HG03342 (cell line): ENCODE measurements around the gene MACROD2.
A peak's percentile ranks its signal among the peaks of the same experiment; 100 is the strongest.
"Not testable (repeated sequence)": the region's sequence is repeated elsewhere in the genome, so short reads cannot be mapped to it uniquely, and the experiment has no call there.

Source experiments
- ATAC-seq: cut with Tn5 transposase; IDR thresholded peaks from one replicate; pipeline ENCODE4 v1.9.1; 2021; ENCODE audit warnings: mild to moderate bottlenecking, moderate library complexity; ENCODE audit not compliant: unreplicated experiment

MACROD2 gene

GRCh38 chr20:15927893-15928650 is 1932.8 kb downstream of the MACROD2 start:
- no peak for ATAC-seq

DNA sequence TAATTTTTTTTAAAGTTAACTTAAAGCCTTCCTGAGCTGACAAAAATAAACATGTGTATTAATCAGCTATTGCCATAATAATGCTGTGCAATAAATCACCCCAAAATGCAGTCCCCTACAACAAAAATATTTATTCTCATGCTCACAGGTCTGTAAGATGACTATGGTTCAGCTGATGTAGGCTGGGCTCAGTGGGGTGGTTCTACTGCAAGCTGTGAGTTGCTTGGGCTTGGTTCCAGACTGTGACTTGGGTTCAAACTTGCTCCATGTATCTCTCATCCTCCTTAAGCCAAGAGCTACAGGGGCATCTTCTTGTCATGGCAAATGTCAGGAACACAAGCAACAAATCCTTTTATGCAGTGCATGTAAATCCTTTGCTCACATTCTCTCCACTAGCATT is 1933.6 kb downstream of the MACROD2 start:
- ATAC-seq = no peak

DNA sequence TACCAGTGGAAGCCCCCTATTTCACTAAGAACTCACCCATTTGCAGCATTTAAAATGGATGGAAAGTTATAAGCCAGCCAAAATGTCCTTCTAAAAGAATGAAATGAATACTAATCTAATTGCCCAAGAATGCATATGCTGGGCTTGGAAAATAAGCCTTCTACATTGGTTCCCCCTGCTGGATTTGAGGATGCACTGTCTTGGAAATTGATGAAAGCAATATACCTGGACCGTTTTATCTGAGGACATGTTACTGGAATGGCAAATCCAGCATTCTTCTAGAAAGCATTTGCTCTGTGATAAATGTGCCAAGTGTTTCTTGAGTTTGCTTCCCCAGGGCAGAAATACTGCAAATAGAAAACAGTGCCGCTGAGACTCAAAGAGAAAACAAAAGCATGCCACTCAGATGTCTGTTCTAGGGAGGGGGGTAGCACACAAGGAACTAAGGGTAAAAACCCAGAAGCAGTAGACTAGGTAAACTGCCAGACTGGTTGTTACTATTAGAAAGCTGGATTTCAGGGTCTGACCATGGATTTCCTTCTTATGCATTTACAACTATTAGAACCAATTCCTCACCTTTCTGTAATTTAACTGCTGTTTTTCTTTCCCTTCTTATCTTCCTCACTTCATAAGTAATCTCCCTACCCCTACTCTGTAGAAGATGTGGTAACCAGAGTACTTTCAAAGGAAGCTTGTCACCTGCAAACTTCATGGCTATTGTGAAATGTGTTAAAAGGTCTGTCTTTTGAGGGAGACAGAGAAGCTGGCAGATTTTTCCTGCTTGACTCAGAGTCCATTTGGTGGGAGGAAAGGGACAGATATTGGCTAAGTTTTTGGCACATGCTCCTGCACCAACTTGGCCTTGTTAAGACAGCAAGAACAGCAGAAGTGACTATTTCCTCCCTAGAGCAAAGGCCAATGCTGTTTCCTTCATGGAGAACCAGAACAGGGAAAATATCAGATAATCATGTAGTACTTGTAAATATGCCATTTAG is 1935.3 kb downstream of the MACROD2 start:
- ATAC-seq = no peak

DNA sequence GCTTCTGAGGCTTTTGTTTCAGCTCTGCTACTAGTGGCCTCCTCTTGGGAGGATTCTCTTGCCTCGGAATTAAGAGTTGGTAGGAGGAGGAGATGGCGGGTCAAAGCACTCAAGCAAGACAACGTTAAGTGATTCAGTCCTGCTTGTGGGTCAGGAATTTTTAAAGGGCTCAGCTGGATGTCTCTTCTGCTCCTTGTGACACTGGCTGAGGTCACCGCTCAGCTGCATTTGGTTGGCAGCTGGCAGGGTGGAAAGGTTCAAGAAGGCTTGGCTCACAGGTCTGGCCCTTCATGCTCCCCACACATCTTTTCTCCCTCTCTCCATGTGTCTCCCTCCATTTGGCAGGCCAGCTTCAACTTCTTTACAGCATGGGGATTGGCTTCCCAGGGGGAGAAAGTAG is 1936.6 kb downstream of the MACROD2 start:
- ATAC-seq = no peak

DNA sequence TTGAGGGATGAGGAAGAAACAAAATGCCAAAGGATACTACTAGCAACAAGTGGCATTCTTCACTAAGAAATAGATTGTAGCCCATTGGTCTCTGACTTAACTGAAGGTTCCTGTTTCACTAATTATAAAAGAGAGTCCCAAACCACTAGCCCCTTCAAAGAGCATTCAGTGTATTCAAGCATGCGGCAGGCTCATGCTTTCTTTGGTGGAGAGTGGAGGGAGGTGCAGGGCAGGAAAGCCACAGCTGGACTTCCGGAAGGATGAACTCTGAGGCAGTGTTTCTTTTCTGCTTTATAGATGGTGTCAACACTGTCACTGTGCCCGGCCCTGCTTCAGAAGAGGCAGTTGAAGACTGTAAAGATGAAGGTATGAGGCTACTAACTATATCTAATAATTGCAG is 1941.9 kb downstream of the MACROD2 start:
- peak; percentile 93 for ATAC-seq

DNA sequence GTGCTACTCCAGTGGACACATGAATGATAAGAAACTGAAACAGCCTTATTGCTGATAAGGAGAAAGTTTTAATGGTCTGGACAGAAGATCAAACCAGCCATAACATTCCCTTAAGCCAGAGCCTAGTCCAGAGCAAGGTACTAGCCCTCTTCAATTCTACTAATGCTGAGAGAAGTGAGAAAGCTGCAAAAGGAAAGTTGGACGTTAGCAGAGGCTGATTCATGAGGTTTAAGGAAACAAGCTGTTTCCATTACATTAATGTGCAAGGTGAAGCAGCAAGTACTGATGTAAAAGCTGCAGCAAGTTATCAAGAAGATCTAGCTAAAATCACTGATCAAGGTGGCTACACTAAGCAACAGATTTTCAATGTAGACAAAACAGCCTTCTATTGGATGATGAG is 1943.5 kb downstream of the MACROD2 start:
- ATAC-seq = no peak

GRCh38 chr20:15940127-15940526 is 1944.8 kb downstream of the MACROD2 start:
- no peak for ATAC-seq

- ATAC-seq = no peak
Measured at GRCh38 chr20:15942130-15942529, 1946.8 kb downstream of the MACROD2 start.

GRCh38 chr20:15945289-15945688 is 1950.0 kb downstream of the MACROD2 start:
- ATAC-seq = no peak

DNA sequence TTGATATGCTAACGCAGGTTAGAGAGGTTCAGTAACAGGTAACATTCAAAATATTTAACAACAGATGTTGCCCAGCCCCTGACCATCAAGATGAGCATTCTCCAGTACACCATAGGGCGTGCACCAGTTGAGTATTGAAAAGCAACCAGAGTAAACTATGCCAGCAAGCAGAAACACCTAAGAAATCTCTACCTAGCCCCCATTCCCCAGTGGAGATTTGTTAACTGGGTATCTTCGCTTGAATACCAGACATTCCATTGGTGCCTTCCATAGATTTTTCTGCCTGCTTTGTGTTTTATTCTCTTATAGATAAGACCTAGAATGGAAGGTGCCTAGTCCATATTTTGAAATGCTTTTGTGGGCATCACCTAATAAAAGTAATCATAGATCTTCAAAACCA is 1954.1 kb downstream of the MACROD2 start:
- no peak for ATAC-seq

DNA sequence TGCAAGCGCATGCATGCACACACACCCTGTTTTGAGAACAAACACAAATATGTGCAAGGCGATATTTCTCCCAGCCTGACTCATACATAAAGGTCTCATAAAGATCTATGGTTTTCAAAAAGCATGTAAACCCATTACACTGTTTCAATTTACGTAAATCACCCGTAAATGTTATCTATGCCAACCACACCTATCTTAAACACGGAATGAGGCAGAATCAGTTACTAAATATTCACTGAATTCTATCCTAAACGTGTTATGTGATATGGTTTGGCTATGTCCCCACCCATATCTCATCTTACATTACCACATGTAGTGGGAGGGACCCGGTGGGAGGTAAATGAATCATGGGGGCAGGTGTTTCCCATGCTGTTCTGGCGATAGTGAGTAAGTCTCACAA is 1956.3 kb downstream of the MACROD2 start:
- ATAC-seq = no peak

- no peak for ATAC-seq
Measured at GRCh38 chr20:15958142-15958541, 1962.8 kb downstream of the MACROD2 start.

- ATAC-seq = no peak
Measured at GRCh38 chr20:15965165-15965564, 1969.8 kb downstream of the MACROD2 start.

- no peak for ATAC-seq
Measured at GRCh38 chr20:15967334-15967733, 1972.0 kb downstream of the MACROD2 start.

DNA sequence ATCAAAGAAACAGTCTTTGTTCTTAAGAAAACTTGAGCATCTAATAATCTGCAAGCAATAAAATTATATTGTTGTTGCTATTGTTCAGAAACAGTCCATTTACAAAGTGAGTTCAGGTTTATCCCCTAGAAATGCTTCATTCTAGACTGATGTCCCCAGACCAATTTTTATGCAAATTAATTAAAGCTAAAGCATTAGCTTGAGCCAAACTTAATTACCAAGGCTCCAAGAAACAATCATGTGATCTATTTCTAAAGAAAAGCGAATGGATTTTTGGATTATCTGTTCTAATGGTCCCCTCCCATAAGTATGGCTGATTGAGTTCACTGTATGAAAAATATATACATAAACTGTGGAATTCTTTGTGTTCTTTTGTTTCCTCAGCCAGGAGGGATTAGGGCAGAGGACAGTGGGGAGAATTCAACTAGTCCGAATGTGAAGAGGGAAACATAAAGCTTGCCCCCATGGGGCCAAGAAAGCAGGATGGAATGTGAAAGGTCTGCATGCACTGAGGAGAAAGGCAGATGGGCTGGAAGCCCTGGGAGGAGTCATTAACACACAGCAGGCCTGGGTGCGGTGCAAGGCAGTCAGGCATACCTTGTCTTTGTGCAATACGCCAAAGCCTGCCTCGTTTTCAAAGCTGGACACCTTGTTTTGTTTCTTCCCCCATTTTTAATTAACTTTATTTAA is 1980.9 kb downstream of the MACROD2 start:
- no peak for ATAC-seq

- no peak for ATAC-seq
Measured at GRCh38 chr20:15977026-15977425, 1981.7 kb downstream of the MACROD2 start.

- no peak for ATAC-seq
Measured at GRCh38 chr20:15977758-15978157, 1982.4 kb downstream of the MACROD2 start.

DNA sequence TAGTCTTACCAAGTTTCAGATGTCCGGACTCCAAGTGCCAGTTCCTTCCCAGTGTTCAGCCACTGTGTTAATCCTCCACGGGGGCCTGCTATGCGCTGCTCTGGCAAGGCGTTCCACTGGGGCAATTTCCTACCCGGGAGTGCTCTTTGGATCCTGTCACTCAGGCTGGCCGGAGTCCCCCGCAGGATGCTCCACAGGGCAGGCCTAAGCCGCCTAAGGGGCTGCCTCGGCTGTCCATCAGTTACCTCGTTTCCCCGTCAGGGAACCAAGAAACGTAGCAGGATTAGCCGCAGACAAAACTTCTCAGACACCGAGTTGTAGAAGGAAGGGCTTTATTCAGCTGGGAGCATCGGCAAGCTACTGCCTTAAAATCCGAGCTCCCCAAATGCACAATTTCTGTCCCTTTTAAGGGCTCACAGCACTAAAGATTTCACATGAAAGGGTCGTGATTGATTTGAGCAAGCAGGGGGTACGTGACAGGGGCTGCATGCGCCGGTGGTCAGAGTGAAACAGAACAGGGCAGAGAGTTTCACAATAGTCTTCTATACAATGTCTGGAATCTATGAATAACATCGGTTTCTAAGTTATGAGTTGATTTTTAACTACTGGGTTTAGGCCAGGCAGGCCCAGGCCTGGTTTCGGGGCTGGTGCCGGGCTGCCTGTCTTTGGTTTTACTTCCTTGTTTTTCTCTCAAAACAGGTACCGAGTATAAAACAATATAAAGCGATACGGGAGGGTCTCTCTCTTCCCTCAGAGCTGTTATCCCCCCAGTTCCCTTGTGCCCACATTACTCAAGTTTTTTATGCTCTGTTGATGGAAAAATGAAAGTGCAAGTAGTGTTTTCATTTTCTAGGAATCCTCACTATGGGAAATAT is 1990.4 kb downstream of the MACROD2 start:
- not testable (repeated sequence) for ATAC-seq

- ATAC-seq = peak; percentile 95
Measured at GRCh38 chr20:15986690-15987089, 1991.4 kb downstream of the MACROD2 start.

- ATAC-seq = no peak
Measured at GRCh38 chr20:15991279-15991678, 1996.0 kb downstream of the MACROD2 start.
